Measurements from ENCODE around the gene C19orf33. TPM values are rescaled to one million over a fixed set of nuclear protein-coding genes. Genes with fewer than 3 reads are reported as not detected.

Gene C19orf33
- total RNA-seq, 1 donor from 2014 or later = not detected

GRCh38 chr19:38281811-38282566 lies 22.1 kb upstream of the C19orf33 start:
- TF ChIP-seq CTCF (IDR thresholded peaks at IDR 0.05) = no peak
- Mint-ChIP-seq H3K27me3 (ENCODE audit: unreplicated experiment) (no peaks in the 10 kb centered on the region), H3K4me3 (ENCODE audit: unreplicated experiment) (no peak overlapping the region), H3K27ac (ENCODE audit: unreplicated experiment) (no peak overlapping the region), H3K36me3 (ENCODE audit: unreplicated experiment) (no peaks in the 10 kb centered on the region), H3K9me3 (ENCODE audit: unreplicated experiment) (no peaks in the 10 kb centered on the region), H3K4me1 (ENCODE audit: unreplicated experiment) (peaks cover 36% of the 10 kb centered on the region)
- no peak for DNase-seq (ENCODE audit: extremely low spot score, unreplicated experiment)

DNA sequence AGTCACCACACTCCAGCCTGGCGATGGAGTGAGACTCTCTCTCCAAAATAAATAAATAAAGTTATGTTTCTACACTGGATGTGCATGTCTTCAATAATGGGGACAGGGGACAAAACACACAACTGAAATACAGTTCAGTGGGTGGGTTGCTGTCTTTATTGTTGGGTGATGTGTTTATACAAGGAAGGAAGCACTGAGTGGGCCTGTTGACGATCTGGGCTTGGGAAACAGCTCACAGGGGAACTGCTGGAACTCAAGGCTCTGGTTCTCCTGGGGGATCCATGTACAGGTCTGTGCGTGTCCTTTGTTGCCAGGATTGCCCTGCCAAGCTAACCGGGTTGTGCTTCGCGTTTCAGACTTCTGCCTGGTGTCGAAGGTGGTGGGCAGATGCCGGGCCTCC lies 20.8 kb upstream of the C19orf33 start:
- DNase-seq (ENCODE audit: extremely low spot score, unreplicated experiment) = no peak
- TF ChIP-seq CTCF (IDR thresholded peaks at IDR 0.05) = no peak
- H3K9me3 Mint-ChIP-seq (ENCODE audit: unreplicated experiment) = no peaks in the 10 kb centered on the region
- H3K27me3 Mint-ChIP-seq (ENCODE audit: unreplicated experiment) = no peaks in the 10 kb centered on the region
- no peak overlapping the region for H3K4me3 Mint-ChIP-seq (ENCODE audit: unreplicated experiment)
- peaks cover 29% of the 10 kb centered on the region for H3K4me1 Mint-ChIP-seq (ENCODE audit: unreplicated experiment)
- H3K36me3 Mint-ChIP-seq (ENCODE audit: unreplicated experiment) = no peaks in the 10 kb centered on the region
- H3K27ac Mint-ChIP-seq (ENCODE audit: unreplicated experiment) = no peak overlapping the region

- no peak for DNase-seq (ENCODE audit: extremely low spot score, unreplicated experiment)
- H3K9me3 Mint-ChIP-seq (ENCODE audit: unreplicated experiment) = no peaks in the 10 kb centered on the region
- peaks cover 24% of the 10 kb centered on the region for H3K4me1 Mint-ChIP-seq (ENCODE audit: unreplicated experiment)
- no peak for TF ChIP-seq CTCF (IDR thresholded peaks at IDR 0.05)
- no peak overlapping the region for H3K4me3 Mint-ChIP-seq (ENCODE audit: unreplicated experiment)
- H3K36me3 Mint-ChIP-seq (ENCODE audit: unreplicated experiment) = no peaks in the 10 kb centered on the region
- no peaks in the 10 kb centered on the region for H3K27me3 Mint-ChIP-seq (ENCODE audit: unreplicated experiment)
- H3K27ac Mint-ChIP-seq (ENCODE audit: unreplicated experiment) = no peak overlapping the region
Observed at GRCh38 chr19:38284422-38284821, 19.6 kb upstream of the C19orf33 start.

DNA sequence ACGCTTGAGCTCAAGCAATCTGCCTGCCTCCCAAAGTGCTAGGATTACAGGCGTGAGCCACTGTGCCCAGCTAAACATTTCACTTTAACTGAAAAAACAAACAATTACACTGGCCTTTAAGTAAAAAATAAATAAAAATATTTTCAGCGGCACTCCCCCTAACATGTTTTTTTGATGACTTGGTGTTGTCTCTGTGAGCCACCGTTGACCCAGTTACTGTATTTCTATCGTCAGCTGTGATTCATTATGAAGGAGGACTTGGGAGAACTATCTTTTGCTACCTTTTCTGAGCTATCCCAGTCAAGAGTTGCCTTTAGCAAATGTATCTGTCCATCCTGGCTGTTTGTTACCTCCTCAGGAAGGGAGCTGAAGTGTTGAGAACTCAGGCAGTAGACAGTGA lies 18.5 kb upstream of the C19orf33 start:
- Mint-ChIP-seq H3K4me1 (ENCODE audit: unreplicated experiment) (peaks cover 29% of the 10 kb centered on the region), H3K27ac (ENCODE audit: unreplicated experiment) (peak overlapping the region; percentile 25), H3K4me3 (ENCODE audit: unreplicated experiment) (no peak overlapping the region), H3K27me3 (ENCODE audit: unreplicated experiment) (no peaks in the 10 kb centered on the region), H3K9me3 (ENCODE audit: unreplicated experiment) (no peaks in the 10 kb centered on the region), H3K36me3 (ENCODE audit: unreplicated experiment) (no peaks in the 10 kb centered on the region)
- DNase-seq (ENCODE audit: extremely low spot score, unreplicated experiment) = no peak
- TF ChIP-seq CTCF (IDR thresholded peaks at IDR 0.05) = no peak

- DNase-seq (ENCODE audit: extremely low spot score, unreplicated experiment) = no peak
- Mint-ChIP-seq H3K4me1 (ENCODE audit: unreplicated experiment) (peaks cover 40% of the 10 kb centered on the region), H3K27ac (ENCODE audit: unreplicated experiment) (no peak overlapping the region), H3K27me3 (ENCODE audit: unreplicated experiment) (no peaks in the 10 kb centered on the region), H3K9me3 (ENCODE audit: unreplicated experiment) (no peaks in the 10 kb centered on the region), H3K36me3 (ENCODE audit: unreplicated experiment) (no peaks in the 10 kb centered on the region), H3K4me3 (ENCODE audit: unreplicated experiment) (no peak overlapping the region)
- no peak for TF ChIP-seq CTCF (IDR thresholded peaks at IDR 0.05)
Observed at GRCh38 chr19:38287604-38288003, 16.4 kb upstream of the C19orf33 start.

All from osteocyte (in vitro differentiated cells).